Fibroblast of pulmonary artery (primary cell): ENCODE data around the gene CCL19.

Source experiments
- DNase-seq: peaks from one replicate; pipeline ENCODE4 v3.0.0-alpha.2; 2010; ENCODE audit warnings: low read depth
- H3K4me3 ChIP-seq: replicated peaks from 2 replicates; pipeline ENCODE4 v1.5.1; 2011; ENCODE audit warnings: low read depth, mild to moderate bottlenecking, control low read depth, low read length, moderate library complexity
- CTCF ChIP-seq: IDR thresholded peaks from 2 replicates; pipeline ENCODE4 v1.5.1; 2011; ENCODE audit warnings: mild to moderate bottlenecking, control low read depth, low read length, inconsistent platforms; ENCODE audit errors: missing control alignments

CCL19 gene

GRCh38 chr9:34710023-34710422, 18.9 kb upstream of the CCL19 start, which contains the start of gene CCL21:
TSS of gene CCL21 (minus strand) at chr9:34710136. CDS start at chr9:34710066, 70 bp downstream.
- no peak within 1 kb of the TSS for H3K4me3 ChIP-seq
- DNase-seq, result peak; percentile 68
- no peak for TF ChIP-seq CTCF

DNA sequence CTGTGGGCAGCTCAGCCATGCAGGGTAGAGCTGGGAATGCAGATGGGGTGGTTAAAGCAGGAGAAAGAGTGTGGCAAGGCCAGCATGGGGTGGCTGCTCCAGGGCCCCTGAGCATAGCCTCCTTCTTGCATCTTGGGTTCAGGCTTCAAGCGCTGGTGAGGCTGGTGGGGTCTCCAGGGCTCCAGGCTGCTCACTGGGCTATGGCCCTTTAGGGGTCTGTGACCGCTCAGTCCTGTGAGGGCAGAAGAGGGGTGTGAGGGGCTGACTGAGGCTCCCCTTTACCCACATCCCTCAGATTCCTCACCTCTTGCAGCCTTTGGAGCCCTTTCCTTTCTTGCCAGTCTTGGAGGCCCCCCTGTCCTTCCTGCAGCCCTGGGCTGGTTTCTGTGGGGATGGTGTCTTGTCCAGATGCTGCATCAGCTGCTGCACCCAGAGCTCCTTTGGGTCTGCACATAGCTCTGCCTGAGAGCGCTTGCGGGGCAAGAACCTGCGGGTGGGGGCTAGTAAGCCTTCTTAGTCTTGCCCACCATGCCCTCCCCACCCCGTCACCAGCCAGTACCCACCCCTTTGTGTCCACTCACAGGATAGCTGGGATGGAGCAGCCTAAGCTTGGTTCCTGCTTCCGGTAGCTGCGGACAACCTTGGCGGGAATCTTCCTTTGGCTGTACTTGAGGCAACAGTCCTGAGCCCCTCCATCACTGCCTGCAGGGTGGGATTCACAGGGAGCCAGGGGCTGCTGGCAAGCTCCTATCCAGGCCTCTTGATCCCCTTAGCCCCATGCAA, 18.3 kb upstream of the CCL19 start:
- DNase-seq, result no peak
- TF ChIP-seq CTCF, result no peak
- no peak overlapping the region for H3K4me3 ChIP-seq

GRCh38 chr9:34707130-34707529, 16.1 kb upstream of the CCL19 start:
- TF ChIP-seq CTCF, result no peak
- no peak overlapping the region for H3K4me3 ChIP-seq
- no peak for DNase-seq

- peak; percentile 99 for TF ChIP-seq CTCF
- peak; percentile 88 for DNase-seq
- H3K4me3 ChIP-seq, result peak overlapping the region; percentile 60
Measured at GRCh38 chr9:34701769-34702736, 11.0 kb upstream of the CCL19 start.

- peak; percentile 60 for DNase-seq
- peak; percentile 67 for TF ChIP-seq CTCF
- H3K4me3 ChIP-seq, result peak overlapping the region; percentile 60
Measured at GRCh38 chr9:34701023-34701768, 10.1 kb upstream of the CCL19 start.

- no peak overlapping the region for H3K4me3 ChIP-seq
- TF ChIP-seq CTCF, result no peak
- DNase-seq, result peak; percentile 24
Measured at GRCh38 chr9:34694811-34695210, 3.7 kb upstream of the CCL19 start.
